CD4-positive, alpha-beta T cell treated with Interleukin-4 for 1 hour (primary cell): ENCODE results near the gene CD300A.

ENCODE experiments used
- DNase-seq, 2 donors: peaks; one replicate each; pipeline ENCODE4 v3.0.0-alpha.2; 2020 to 2022

The CD300A gene

GRCh38 chr17:74441537-74441936, 24.9 kb upstream of the CD300A start:
- DNase-seq, result no peak

- DNase-seq, result no peak
Measured at GRCh38 chr17:74442291-74442669, 24.2 kb upstream of the CD300A start.

DNA sequence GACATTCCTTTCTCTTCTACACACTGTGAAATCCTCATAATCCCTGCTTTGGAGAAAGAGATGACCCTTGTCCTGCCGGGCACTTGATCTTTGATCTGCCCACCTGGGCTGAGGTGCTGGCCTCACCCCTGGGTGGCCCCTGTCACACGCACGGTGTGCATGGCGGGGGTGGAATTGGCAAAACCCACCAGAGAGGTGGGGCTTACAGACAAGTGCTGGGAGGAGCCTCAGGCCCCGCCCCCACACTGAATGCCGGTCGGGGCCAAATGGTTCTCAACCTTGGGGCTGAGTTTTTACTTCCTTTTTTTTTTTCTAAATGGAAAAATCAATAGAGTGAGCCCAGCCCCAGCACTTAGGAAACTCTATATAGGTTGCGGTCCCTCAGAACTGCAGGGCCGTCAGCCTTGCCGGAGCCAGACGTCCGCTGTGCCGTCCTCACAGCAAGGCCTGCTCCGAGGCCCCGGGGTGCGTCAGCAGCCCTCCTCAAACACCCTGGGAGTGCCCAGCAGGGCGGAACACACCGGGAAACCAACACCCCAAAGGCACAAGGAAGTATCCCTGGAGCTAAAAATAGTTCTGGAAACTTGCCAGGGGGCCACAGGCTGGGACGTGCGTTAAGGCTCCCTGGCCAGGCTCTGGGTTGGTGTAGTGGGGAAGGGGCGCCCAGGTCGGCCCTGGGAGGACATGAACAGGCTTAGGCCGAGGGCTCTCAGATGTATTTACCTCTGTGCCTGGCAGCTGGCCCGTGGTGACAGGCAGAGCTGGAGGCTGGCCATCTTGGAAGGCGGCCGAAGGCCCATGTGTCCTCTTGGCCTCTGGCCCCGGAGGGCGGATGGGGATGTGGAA, 23.5 kb upstream of the CD300A start:
- DNase-seq, result peak in 1 of 2 donors; percentile 62

- no peak for DNase-seq
Measured at GRCh38 chr17:74443516-74444296, 22.7 kb upstream of the CD300A start.

GRCh38 chr17:74444406-74444805, 22.0 kb upstream of the CD300A start:
- no peak for DNase-seq

- no peak for DNase-seq
Measured at GRCh38 chr17:74445158-74445557, 21.3 kb upstream of the CD300A start.

GRCh38 chr17:74446551-74447500, 19.6 kb upstream of the CD300A start:
- DNase-seq, result peak in 1 of 2 donors; percentile 32

DNA sequence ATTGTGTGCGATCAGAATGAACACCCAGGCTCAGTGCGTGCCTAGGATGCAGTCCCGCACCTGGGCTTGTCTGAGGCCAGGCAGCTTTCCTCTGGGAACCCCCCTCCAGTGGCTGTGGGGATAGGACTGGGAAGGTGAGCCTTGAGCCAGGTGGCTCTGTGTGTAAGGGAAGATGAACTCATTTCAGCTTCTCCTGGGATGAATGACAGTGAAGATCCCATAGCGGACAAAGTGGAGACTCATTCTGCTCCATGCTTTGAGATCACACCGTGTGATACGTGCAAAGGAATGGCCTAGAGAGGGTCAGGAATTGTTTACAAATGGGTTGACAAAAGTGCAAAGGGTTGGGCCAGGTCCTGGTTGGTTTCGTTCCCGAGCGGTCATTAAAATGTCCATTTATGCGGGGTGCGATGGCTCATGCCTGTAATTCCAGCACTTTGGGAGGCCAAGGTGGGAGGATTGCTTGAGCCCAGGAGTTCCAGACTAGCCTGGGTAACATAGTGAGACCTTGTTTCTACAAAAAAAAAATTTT, 18.7 kb upstream of the CD300A start:
- no peak for DNase-seq

- no peak for DNase-seq
Measured at GRCh38 chr17:74448756-74449155, 17.7 kb upstream of the CD300A start.

DNA sequence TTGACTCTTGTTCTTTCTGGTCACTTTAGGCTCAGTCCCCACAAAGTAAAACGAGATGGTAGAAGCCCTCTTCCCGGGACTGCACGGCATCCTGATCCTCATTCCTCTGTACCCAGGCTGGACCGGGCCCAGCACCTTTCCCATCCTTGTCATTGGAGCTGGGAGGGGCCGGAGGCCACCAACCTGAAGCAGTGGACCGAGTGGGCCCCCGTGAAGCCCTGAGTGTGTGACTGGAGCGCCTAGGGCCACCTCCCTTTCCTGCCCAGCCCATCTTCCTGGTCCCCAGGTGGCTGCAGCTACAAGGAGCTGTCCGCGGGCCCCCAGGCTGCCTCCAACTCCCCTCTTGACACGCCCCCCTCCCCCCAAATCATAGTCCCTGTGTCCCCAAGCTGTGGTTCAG, 17.1 kb upstream of the CD300A start:
- no peak for DNase-seq

DNA sequence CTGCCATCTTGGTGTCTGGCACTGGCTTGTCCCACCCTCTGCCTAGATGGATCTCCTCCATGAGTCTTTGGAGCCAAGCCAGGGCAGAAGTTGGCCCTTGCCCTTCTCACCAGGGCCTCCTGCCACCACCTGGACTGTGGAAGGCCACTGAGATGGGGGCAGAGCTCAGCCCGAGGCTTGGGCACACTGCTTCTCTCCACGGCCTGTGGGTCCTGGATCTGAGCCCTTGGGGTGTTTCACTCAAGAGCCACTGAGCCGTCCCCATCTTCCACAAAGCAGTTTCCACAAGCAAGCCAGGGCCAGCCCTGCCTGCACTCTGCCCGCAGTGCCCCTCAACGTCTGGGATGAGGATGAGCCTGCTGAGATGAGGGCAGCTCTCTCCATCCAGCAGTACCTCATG, 16.7 kb upstream of the CD300A start:
- no peak for DNase-seq

GRCh38 chr17:74450231-74450630, 16.2 kb upstream of the CD300A start:
- no peak for DNase-seq

DNA sequence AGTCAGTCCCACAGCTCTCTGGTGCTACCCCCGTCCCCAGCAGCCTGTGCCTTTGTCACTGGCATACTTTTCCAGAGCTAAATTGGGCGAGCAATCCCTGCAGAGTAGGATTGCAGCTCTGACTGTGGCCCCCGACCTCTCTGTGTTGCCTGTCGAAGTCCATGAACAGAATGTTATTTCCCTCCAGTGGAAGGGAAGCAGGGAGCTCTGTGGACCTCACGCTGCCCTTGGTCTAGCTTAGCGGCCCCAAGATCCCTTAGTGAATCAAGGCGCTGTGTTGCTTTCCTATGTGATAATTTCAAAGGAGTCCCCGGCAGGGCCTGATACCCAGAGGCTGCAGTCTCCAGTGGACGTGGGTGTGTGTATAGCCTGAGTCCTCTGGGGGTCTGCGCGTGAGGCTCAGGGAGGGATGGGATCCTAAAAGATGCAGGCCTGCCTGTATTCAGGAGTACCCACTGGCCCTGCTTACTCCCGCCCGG, 15.5 kb upstream of the CD300A start:
- DNase-seq, result no peak

DNA sequence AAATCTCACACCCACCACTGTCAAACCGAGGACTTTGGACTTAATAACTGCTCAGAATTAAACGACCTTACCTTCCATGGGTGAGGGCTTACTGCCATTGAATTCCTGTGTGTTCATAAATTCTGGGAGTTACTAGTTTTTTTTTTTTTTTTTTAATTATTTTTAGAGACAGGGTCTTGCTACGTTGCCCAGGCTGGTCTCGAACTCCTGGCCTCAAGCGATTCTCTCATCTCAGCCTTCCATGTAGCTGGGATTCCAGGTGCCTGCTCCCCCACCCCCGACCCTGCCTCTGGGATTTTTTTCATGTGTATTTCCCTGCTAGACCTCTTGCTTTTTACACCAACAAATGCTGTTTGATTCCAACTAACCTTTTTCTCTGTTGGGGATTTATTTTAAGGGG, 14.9 kb upstream of the CD300A start:
- DNase-seq, result no peak

- no peak for DNase-seq
Measured at GRCh38 chr17:74452033-74452840, 14.2 kb upstream of the CD300A start.

- DNase-seq, result no peak
Measured at GRCh38 chr17:74452841-74453661, 13.4 kb upstream of the CD300A start.

GRCh38 chr17:74453665-74454196, 12.7 kb upstream of the CD300A start:
- peak; percentile 77 to 78 for DNase-seq

DNA sequence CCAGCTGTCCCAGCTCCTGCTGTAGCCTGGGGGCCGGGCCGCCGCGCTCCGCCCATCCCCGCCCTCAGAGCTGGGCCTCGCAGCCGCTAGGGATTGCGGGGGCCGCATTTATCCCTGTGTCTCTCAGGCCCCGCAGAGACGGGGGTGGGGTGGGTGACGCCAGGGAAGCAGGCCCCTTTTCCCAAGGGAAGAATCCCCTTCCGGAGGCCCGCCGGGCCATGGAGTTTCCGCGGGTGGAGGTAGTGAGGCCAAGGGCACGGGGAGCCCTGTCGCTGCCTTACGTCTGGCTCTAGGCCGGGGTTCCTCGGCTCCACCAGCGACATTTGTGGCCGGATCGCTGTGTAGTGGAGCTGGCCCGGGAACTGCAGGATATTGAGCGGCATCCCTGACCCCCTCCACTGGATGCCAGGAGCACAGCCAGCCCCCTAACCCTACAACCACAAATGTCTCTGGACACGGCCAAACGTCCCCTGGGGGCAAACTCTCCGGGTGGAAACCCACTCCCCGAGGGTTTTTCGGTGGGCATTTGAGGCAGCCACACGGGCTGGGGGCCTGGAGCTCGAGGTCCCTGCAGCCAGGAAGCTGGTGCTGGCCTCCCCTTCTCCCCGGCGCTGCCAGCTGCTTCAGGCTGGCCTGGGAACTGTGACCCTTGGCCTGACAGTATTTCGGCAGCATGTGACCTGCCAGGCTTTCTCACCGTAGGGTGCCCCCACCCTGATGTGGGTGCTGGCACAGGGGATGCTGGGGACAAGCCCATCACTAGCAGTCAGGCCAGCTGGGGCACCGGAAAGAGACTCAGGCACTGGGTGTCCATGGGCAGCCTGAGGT, 12.0 kb upstream of the CD300A start:
- DNase-seq, result no peak

DNA sequence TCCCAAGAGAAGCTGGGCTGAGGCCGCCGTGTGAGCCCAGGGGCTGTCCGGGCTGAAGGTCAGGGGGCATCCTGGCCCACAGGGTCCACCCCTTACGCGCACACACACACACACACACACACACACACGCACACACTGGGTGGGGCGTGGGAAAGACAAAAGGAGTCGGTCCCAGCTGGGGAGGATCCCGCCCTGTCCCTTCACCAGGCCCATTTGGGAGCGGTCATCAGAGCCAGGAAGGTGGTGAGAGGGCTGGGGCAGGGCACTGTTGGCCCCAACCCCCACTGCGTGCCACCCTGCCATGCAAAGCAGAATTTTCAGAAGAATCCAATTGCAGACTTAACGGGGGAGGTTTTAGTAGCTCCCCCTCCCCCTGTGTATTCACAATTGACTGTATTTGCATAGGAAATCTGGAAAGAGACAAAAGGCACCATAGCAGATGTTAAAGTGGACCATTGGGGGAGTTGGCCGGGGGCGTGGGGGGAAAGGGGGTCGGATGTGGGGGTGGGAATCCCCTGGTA, 11.3 kb upstream of the CD300A start:
- no peak for DNase-seq
